Thyroid gland (tissue), 4 donors: ENCODE results near the gene GGT1. TPM values are rescaled to one million over a fixed set of nuclear protein-coding genes. Genes with fewer than 3 reads are reported as not detected.
"Not testable (repeated sequence)": the region's sequence is repeated elsewhere in the genome, so short reads cannot be mapped to it uniquely, and the experiment has no call there.

Experiments used
- DNase-seq, 2 donors: peaks; one replicate each; pipeline ENCODE4 v3.0.0-alpha.2; 2019
- H3K27ac ChIP-seq, 3 donors: fragments of 200-600 bp; sonication (generic); 1 replicate in 2 of 3; 2 replicates in 1 of 3; pipeline ENCODE4 v1.5.1; 2016 to 2019; ENCODE audit warnings: mild to moderate bottlenecking in 1 of 3, moderate library complexity in 1 of 3
- H3K27me3 ChIP-seq: fragments of 200-600 bp; sonication (generic); one replicate; pipeline ENCODE4 v1.5.1; 2019
- H3K36me3 ChIP-seq, 2 donors: fragments of 200-600 bp; sonication (generic); one replicate each; pipeline ENCODE4 v1.5.1; 2016 to 2019
- H3K4me1 ChIP-seq, 2 donors: fragments of 200-600 bp; sonication (generic); one replicate each; pipeline ENCODE4 v1.5.1; 2017 to 2019
- H3K4me3 ChIP-seq, 3 donors: fragments of 200-600 bp; sonication (generic); replicated peaks in 1 of 3; 1 replicate in 2 of 3; 2 replicates in 1 of 3; pipeline ENCODE4 v1.5.1; 2016; ENCODE audit warnings: mild to moderate bottlenecking in 1 of 3
- H3K9me3 ChIP-seq: fragments of 200-600 bp; sonication (generic); one replicate; pipeline ENCODE4 v1.5.1; 2017
- CTCF ChIP-seq, 6 experiments: fragments of 200-600 bp in 3 of 6; fragments of 450-650 bp in 3 of 6; sonication (generic) in 3 of 6; IDR thresholded peaks; one replicate each; pipeline ENCODE4 v1.5.1; 2016 to 2019; ENCODE audit warnings: antibody characterized with exemption in 6 of 6, mild to moderate bottlenecking in 2 of 6, inconsistent platforms in 1 of 6, moderate library complexity in 1 of 6
- POLR2A ChIP-seq, 2 donors: fragments of 450-650 bp; IDR thresholded peaks; one replicate each; pipeline ENCODE4 v1.6.1; 2017; ENCODE audit warnings: antibody characterized with exemption in 2 of 2, mild to moderate bottlenecking in 2 of 2, moderate library complexity in 1 of 2
- WGBS, 2 donors: methylation state at CpG; one replicate each; pipeline ENCODE4 v1.1.5; 2017; 5-methylcytosine and 5-hydroxymethylcytosine counted together
- intact Hi-C: fragments of 100-400 bp; cut with DNase I; formaldehyde crosslinking; loops from one replicate; pipeline ENCODE4 v1.15.1; 2023
- total RNA-seq, 4 donors: library from RNA; depleted of rRNA; stranded (reverse); fragments of >200 nt; gene quantifications; one replicate each; pipeline ENCODE4 v1.2.3, GENCODE V29; 2016

The GGT1 gene
- total RNA-seq = 10 to 100 TPM; 15.5 to 20.7 (median 18.2) TPM

GRCh38 chr22:24602847-24603769 is at the start of gene GGT1:
GGT1 (plus strand) TSS chr22:24603193; CDS start chr22:24611082, 7,889 bp downstream.
- H3K36me3 ChIP-seq, H3K27me3 ChIP-seq, intact Hi-C loops, H3K9me3 ChIP-seq, H3K4me3 ChIP-seq: not testable (repeated sequence)
- peak; percentile 67 to 78 for DNase-seq
- WGBS, 2 donors = 37 to 58% methylated on average over 12 to 14 of the region's 22 CpGs
- Histone ChIP-seq H3K27ac (peak within 1 kb of the TSS; percentile 82 to 91 (median 88)), H3K4me1 (peaks cover 38 to 48% of the 10 kb centered on the region in 2 donors)

GRCh38 chr22:24553597-24554312 is 49.2 kb upstream of the GGT1 start:
- Histone ChIP-seq H3K36me3 (peaks cover under 1 to 3% of the 10 kb centered on the region in 2 donors), H3K27ac (peak overlapping the region in 1 of 3 donors; percentile 86), H3K4me1 (peaks cover 22 to 27% of the 10 kb centered on the region in 2 donors), H3K9me3 (no peaks in the 10 kb centered on the region), H3K27me3 (no peaks in the 10 kb centered on the region), H3K4me3 (peak overlapping the region; percentile 74 to 99 (median 96))
- no peak for DNase-seq
- no peak for TF ChIP-seq CTCF (IDR thresholded peaks at IDR 0.05)
- no peak for TF ChIP-seq POLR2A (IDR thresholded peaks at IDR 0.05)
- intact Hi-C loops = no loop called here
- WGBS, 2 donors = 53 to 69% methylated on average over 9 to 11 of the region's 12 CpGs

GRCh38 chr22:24554313-24555164 is 48.5 kb upstream of the GGT1 start, which contains the start of gene GUCD1:
GUCD1 (minus strand) TSS chr22:24555138; CDS start chr22:24554991, 147 bp downstream.
- peak; percentile 11 to 30 for DNase-seq
- WGBS, 2 donors = 0 to 3% methylated on average over 14 to 15 of the region's 64 CpGs

DNA sequence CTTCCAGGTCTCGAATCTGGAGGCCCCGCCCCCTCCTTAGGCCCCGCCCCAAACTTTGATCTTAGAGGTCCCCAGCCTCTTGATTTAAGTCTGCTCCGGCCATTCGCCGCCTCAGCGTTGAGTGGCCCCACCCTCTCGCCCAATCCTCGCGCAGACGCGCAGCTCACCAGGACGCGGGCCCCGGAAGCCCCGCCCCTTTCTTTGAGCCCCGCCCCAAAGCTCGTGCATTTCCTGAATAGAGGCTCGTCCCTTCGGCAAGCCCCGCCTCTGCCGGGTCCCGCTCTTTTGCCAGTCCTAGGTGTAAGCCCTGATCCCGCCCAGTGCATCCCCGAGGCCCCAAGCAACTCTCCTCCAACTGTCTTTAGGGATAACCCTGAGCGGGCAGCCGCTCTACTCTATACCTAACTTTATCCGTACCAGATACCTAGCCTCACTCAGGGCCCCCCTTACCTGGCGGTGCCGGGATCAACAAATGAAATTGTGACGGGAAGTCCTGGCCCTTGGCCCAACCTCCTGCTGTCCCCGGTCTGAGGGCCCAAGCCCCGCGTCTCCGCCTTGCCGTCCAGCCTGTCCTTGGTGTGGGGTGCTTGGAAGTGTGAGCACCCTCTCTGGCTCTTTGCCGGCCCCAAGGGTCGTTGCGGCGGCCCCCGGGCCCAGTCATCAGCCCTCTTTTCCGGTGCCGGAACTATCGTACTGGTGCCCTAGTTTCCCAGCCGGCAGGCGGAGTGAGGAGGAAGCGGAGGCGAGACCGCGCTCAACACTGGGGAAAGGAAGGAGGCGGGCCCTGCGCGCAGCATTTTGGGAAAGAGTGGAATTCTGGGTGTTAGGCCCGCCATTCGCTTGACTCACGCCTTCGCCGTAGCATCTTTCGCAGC is 47.6 kb upstream of the GGT1 start, which contains the start of gene SNRPD3:
Gene SNRPD3, plus strand, starts transcription at position 835 of the 875 bp plus-strand sequence. CDS start 1,676 bp downstream, outside the sequence.
- Histone ChIP-seq H3K4me3 (peak within 1 kb of the TSS; percentile 77 to 99 (median 97)), H3K4me1 (peaks cover 22 to 27% of the 10 kb centered on the region in 2 donors), H3K27ac (peak within 1 kb of the TSS; percentile 91 to 99 (median 98)), H3K27me3 (no peaks in the 10 kb centered on the region), H3K36me3 (peaks cover 12 to 14% of the 10 kb centered on the region in 2 donors), H3K9me3 (no peaks in the 10 kb centered on the region)
- TF ChIP-seq POLR2A (IDR thresholded peaks at IDR 0.05) = peak in 1 of 2 donors; percentile 53
- TF ChIP-seq CTCF (IDR thresholded peaks at IDR 0.05) = peak in 4 of 6 experiments; percentile 29 to 43 (median 42)
- DNase-seq = peak; percentile 100
- WGBS, 2 donors = 1% methylated on average over 38 to 39 of the region's 59 CpGs
- intact Hi-C loops = no loop called here

More at GRCh38 chr22:24554313-24555164, 48.5 kb upstream of the GGT1 start, which contains the start of gene GUCD1:
- Histone ChIP-seq H3K4me1 (peaks cover 22 to 27% of the 10 kb centered on the region in 2 donors), H3K36me3 (peaks cover 8 to 11% of the 10 kb centered on the region in 2 donors), H3K9me3 (no peaks in the 10 kb centered on the region), H3K4me3 (peak within 1 kb of the TSS; percentile 77 to 99 (median 97)), H3K27ac (peak within 1 kb of the TSS; percentile 91 to 99 (median 98)), H3K27me3 (no peaks in the 10 kb centered on the region)
- intact Hi-C loops = no loop called here
- TF ChIP-seq CTCF (IDR thresholded peaks at IDR 0.05) = no peak
- peak; percentile 56 to 75 for TF ChIP-seq POLR2A (IDR thresholded peaks at IDR 0.05)
